B cell (primary cell): ENCODE measurements around the gene PPP1R16B. TPM values are rescaled to one million over a fixed set of nuclear protein-coding genes. Genes with fewer than 3 reads are reported as not detected.

Experiments used
- ATAC-seq: fragments of 200-7000 bp; cut with Tn5 transposase; one replicate; pipeline ENCODE4 v1.10.0; 2021; ENCODE audit warnings: low read depth, mild to moderate bottlenecking, moderate number of reproducible peaks, moderate library complexity
- CTCF ChIA-PET: fragments of 350-600 bp; sonication (Branson Sonifier 250); formaldehyde crosslinking; loops from one replicate; lab custom pipeline; 2021; ENCODE audit warnings: antibody characterized with exemption, inconsistent platforms; lab: Charles Lee
- POLR2A ChIA-PET: fragments of 350-600 bp; sonication (Branson Sonifier 250); formaldehyde crosslinking; loops from one replicate; lab custom pipeline; 2021; ENCODE audit warnings: antibody characterized with exemption; lab: Charles Lee
- DNase-seq: peaks from one replicate; pipeline ENCODE4 v3.0.0; 2013
- H2AFZ ChIP-seq: 2 replicates; pipeline ENCODE4 v1.6.1; 2012; ENCODE audit warnings: mild to moderate bottlenecking, low read depth, low read length; ENCODE audit not compliant: insufficient read depth, poor library complexity, severe bottlenecking
- H3K27ac ChIP-seq, 2 donors: 1 replicate in 1 of 2; 2 replicates in 1 of 2; pipeline ENCODE4 v1.5.1; 2012 to 2013; ENCODE audit warnings: low read length in 2 of 2, mild to moderate bottlenecking in 2 of 2, moderate library complexity in 1 of 2
- H3K27me3 ChIP-seq, 4 experiments: fragments of 200-600 bp in 1 of 4; sonication (generic) in 1 of 4; replicated peaks in 1 of 4; 1 replicate in 2 of 4; 2 replicates in 2 of 4; pipeline versions ENCODE4 v1.6.1 to v1.7.0; 2013 to 2016; ENCODE audit warnings: low read length in 3 of 4, mild to moderate bottlenecking in 2 of 4, mixed read lengths in 1 of 4, moderate library complexity in 1 of 4; ENCODE audit not compliant: insufficient read depth in 4 of 4, control insufficient read depth in 3 of 4; ENCODE audit errors: control extremely low read depth in 1 of 4
- H3K36me3 ChIP-seq, 2 experiments: replicated peaks in 1 of 2; 1 replicate in 1 of 2; 2 replicates in 1 of 2; pipeline versions ENCODE4 v1.6.1 to v1.7.1; 2013; ENCODE audit warnings: low read length in 1 of 2; ENCODE audit not compliant: insufficient read depth in 2 of 2, control insufficient read depth in 1 of 2; ENCODE audit errors: control extremely low read depth in 1 of 2, extremely low read depth in 1 of 2
- H3K4me1 ChIP-seq, 2 donors: fragments of 200-600 bp in 1 of 2; sonication (generic) in 1 of 2; 1 replicate in 1 of 2; 2 replicates in 1 of 2; pipeline versions ENCODE4 v1.5.1 to v1.6.1; 2013 to 2017; ENCODE audit warnings: low read length in 2 of 2; ENCODE audit not compliant: control insufficient read depth in 2 of 2, insufficient read depth in 2 of 2
- H3K4me2 ChIP-seq: replicated peaks from 2 replicates; pipeline ENCODE3; 2012; ENCODE audit warnings: mild to moderate bottlenecking, low read depth, low read length; ENCODE audit not compliant: poor library complexity, severe bottlenecking
- H3K4me3 ChIP-seq, 5 experiments: fragments of 200-600 bp in 1 of 5; sonication (generic) in 1 of 5; 1 replicate in 3 of 5; 2 replicates in 2 of 5; pipeline versions ENCODE4 v1.5.1 to v1.7.0; 2011 to 2016; ENCODE audit warnings: low read length in 4 of 5, mild to moderate bottlenecking in 4 of 5, low read depth in 2 of 5, control low read depth in 1 of 5, moderate library complexity in 1 of 5; ENCODE audit not compliant: insufficient read depth in 1 of 5; ENCODE audit errors: control extremely low read depth in 1 of 5, extremely low read depth in 1 of 5
- H3K79me2 ChIP-seq: fragments of 200-600 bp; sonication (generic); one replicate; pipeline ENCODE4 v1.6.0; 2016; ENCODE audit warnings: low read length; ENCODE audit not compliant: control insufficient read depth, insufficient read depth
- H3K9ac ChIP-seq: fragments of 200-600 bp; sonication (generic); 2 replicates; pipeline ENCODE4 v1.6.1; 2017; ENCODE audit warnings: mild to moderate bottlenecking, low read length, moderate library complexity
- H3K9me3 ChIP-seq, 3 donors: one replicate each; pipeline versions ENCODE4 v1.6.1 to v1.7.1; 2013; ENCODE audit warnings: low read length in 2 of 3; ENCODE audit not compliant: control insufficient read depth in 2 of 3, insufficient read depth in 1 of 3; ENCODE audit errors: control extremely low read depth in 1 of 3
- H4K20me1 ChIP-seq: 2 replicates; pipeline ENCODE4 v1.6.0; 2012; ENCODE audit warnings: mild to moderate bottlenecking, low read length; ENCODE audit not compliant: insufficient read depth, control insufficient read depth, poor library complexity, severe bottlenecking
- H3K27ac Mint-ChIP-seq: one replicate; pipeline ENCODE4 v1.8.0; 2021; ENCODE audit warnings: mixed read lengths
- H3K27me3 Mint-ChIP-seq: one replicate; pipeline ENCODE4 v1.8.0; 2021; ENCODE audit warnings: mixed read lengths
- H3K4me1 Mint-ChIP-seq: one replicate; pipeline ENCODE4 v1.8.0; 2021; ENCODE audit warnings: mixed read lengths
- H3K4me3 Mint-ChIP-seq: one replicate; pipeline ENCODE4 v1.8.0; 2021; ENCODE audit warnings: mixed read lengths
- H3K9me3 Mint-ChIP-seq: one replicate; pipeline ENCODE4 v1.8.0; 2022; ENCODE audit warnings: mixed read lengths; ENCODE audit not compliant: insufficient read depth
- CTCF ChIP-seq: fragments of 200-600 bp; IDR thresholded peaks from one replicate; pipeline ENCODE4 v1.8.0; 2022; ENCODE audit warnings: antibody characterized with exemption, mild to moderate bottlenecking
- EZH2 ChIP-seq: IDR thresholded peaks from 2 replicates; pipeline ENCODE4 v1.6.1; 2012; ENCODE audit warnings: borderline replicate concordance, low read depth, mild to moderate bottlenecking, moderate library complexity, low read length; ENCODE audit not compliant: insufficient read depth, poor library complexity, severe bottlenecking
- WGBS: methylation state at CpG from one replicate; pipeline ENCODE4 v1.1.5; 2013; ENCODE audit warnings: missing lambda C conversion rate; ENCODE audit not compliant: insufficient coverage; 5-methylcytosine and 5-hydroxymethylcytosine counted together
- intact Hi-C: fragments of 100-400 bp; cut with micrococcal nuclease; formaldehyde crosslinking; loops from one replicate; pipeline ENCODE4 v1.10.0; 2022
- polyA plus RNA-seq: library from polyadenylated mRNA; depleted of rRNA; stranded (reverse); fragments of >200 nt; gene quantifications from 2 replicates; pipeline ENCODE4 v1.2.3, GENCODE V29; 2012
- total RNA-seq, 2 donors: library from RNA; stranded (reverse); fragments of 120-200 nt in 1 of 2; gene quantifications; 1 replicate in 1 of 2; 2 replicates in 1 of 2; pipeline versions ENCODE4 v1.2.3 to v1.2.4, GENCODE V29; 2013 to 2022

PPP1R16B gene
- total and polyA plus RNA-seq, 2 donors (not counting 1 experiment from before 2014, with no cell fraction given): 58.8 to 108 TPM

GRCh38 chr20:38787870-38788269, 17.6 kb upstream of the PPP1R16B start:
- Mint-ChIP-seq H3K4me1 (peaks cover 3% of the 10 kb centered on the region), H3K9me3 (no peaks in the 10 kb centered on the region)

More at GRCh38 chr20:38787870-38788269, 17.6 kb upstream of the PPP1R16B start:
- H3K27me3 Mint-ChIP-seq: no peaks in the 10 kb centered on the region
- no peak overlapping the region for H3K9ac ChIP-seq
- no peak overlapping the region for H3K27ac ChIP-seq
- no peak overlapping the region for H3K4me3 Mint-ChIP-seq
- no peaks in the 10 kb centered on the region for H3K36me3 ChIP-seq
- ChIA-PET POLR2A (no interaction called here), CTCF (interaction anchor here (1.2 to 1.6 kb wide), 3 partner anchors 12 to 111 kb away, joined by 3 to 4 read pairs (median 3); no protein-coding TSS in a partner anchor)
- H2AFZ ChIP-seq: no peak overlapping the region
- ATAC-seq: no peak
- no peak for DNase-seq
- H4K20me1 ChIP-seq: no peaks in the 10 kb centered on the region
- no peak overlapping the region for H3K27ac Mint-ChIP-seq
- WGBS: 100% methylated on average over 7 of the region's 7 CpGs
- TF ChIP-seq CTCF: no peak
- TF ChIP-seq EZH2: no peak
- no peaks in the 10 kb centered on the region for H3K79me2 ChIP-seq
- no peaks in the 10 kb centered on the region for H3K9me3 ChIP-seq
- H3K4me1 ChIP-seq: peaks cover 3 to 4% of the 10 kb centered on the region in 2 donors
- H3K4me3 ChIP-seq: no peak overlapping the region
- intact Hi-C loops: no loop called here
- H3K27me3 ChIP-seq: no peaks in the 10 kb centered on the region
- H3K4me2 ChIP-seq: no peak overlapping the region
